HepG2 (cell line): ENCODE data around the gene PTCH1. TPM values are rescaled to one million over a fixed set of nuclear protein-coding genes. Genes with fewer than 3 reads are reported as not detected.
A peak's percentile ranks its signal among the peaks of the same experiment; 100 is the strongest.

Source experiments
- ATAC-seq: fragments of 200-7000 bp; cut with Tn5 transposase; 3 replicates; pipeline ENCODE4 v1.9.1; 2020; ENCODE audit warnings: mild to moderate bottlenecking, moderate library complexity
- BruUV-seq: library from RNA; stranded (reverse); fragments of 400-500 nt; replicated peaks from 2 replicates; lab custom pipeline; 2021; lab: Mats Ljungman, UMichigan
- CTCF ChIA-PET: fragments of 300-600 bp; formaldehyde crosslinking; extraction: SDS; loops from one replicate; lab custom pipeline; 2021; ENCODE audit warnings: low total read pairs, inconsistent platforms, low intra/inter-chr PET ratio; lab: Yijun Ruan, JAX
- POLR2A ChIA-PET: fragments of 350-600 bp; sonication (Branson Sonifier 250); formaldehyde crosslinking; loops from one replicate; lab custom pipeline; 2020; ENCODE audit warnings: antibody characterized with exemption, inconsistent platforms; lab: Yijun Ruan, JAX
- DNase-seq: peaks from one replicate; pipeline ENCODE4 v3.0.0-alpha.2; 2015; ENCODE audit warnings: low spot score
- FAIRE-seq: peaks from 3 replicates; lab custom pipeline; 2011; peaks lifted over from hg19 to GRCh38; lab: Jason Lieb, UNC
- H2AFZ ChIP-seq: one replicate; pipeline ENCODE4 v1.6.1; 2011; ENCODE audit warnings: low read length, inconsistent platforms
- H3K27ac ChIP-seq: fragments of 300-600 bp; 3 replicates; pipeline ENCODE4 v1.8.0; 2011; ENCODE audit warnings: mixed run types, mild to moderate bottlenecking, mixed read lengths, low read length, inconsistent platforms; ENCODE audit not compliant: insufficient read depth; ENCODE audit errors: extremely low read length
- H3K27me3 ChIP-seq, 2 experiments: fragments of 200-600 bp in 1 of 2; 2 replicates in 1 of 2; 3 replicates in 1 of 2; pipeline versions ENCODE4 v1.6.0 to v1.8.0; 2011; ENCODE audit warnings: low read length in 2 of 2, mild to moderate bottlenecking in 2 of 2, moderate library complexity in 2 of 2, inconsistent platforms in 1 of 2; ENCODE audit not compliant: insufficient read depth in 2 of 2, control insufficient read depth in 1 of 2
- H3K36me3 ChIP-seq, 2 experiments: fragments of 200-600 bp in 1 of 2; replicated peaks in 1 of 2; 2 replicates in 1 of 2; 3 replicates in 1 of 2; pipeline versions ENCODE4 v1.5.1 to v1.8.0; 2011; ENCODE audit warnings: low read length in 2 of 2, inconsistent platforms in 1 of 2; ENCODE audit not compliant: insufficient read depth in 2 of 2, control insufficient read depth in 1 of 2
- H3K4me1 ChIP-seq: 2 replicates; pipeline ENCODE4 v1.5.1; 2012; ENCODE audit warnings: low read length, inconsistent platforms; ENCODE audit not compliant: insufficient read depth
- H3K4me2 ChIP-seq: 2 replicates; pipeline ENCODE4 v1.6.0; 2011; ENCODE audit warnings: low read depth, low read length, inconsistent platforms
- H3K4me3 ChIP-seq, 3 experiments: fragments of 200-600 bp in 1 of 3; sonication (generic), shearing (Covaris generic) in 1 of 3; replicated peaks in 1 of 3; 2 replicates each; pipeline ENCODE4 v1.5.1; 2011 to 2016; ENCODE audit warnings: low read length in 3 of 3, inconsistent platforms in 2 of 3, low read depth in 2 of 3, mild to moderate bottlenecking in 2 of 3, control low read depth in 1 of 3, mixed read lengths in 1 of 3; ENCODE audit not compliant: insufficient read depth in 1 of 3
- H3K79me2 ChIP-seq: one replicate; pipeline ENCODE4 v1.6.1; 2011; ENCODE audit warnings: low read length, inconsistent platforms; ENCODE audit not compliant: insufficient read depth
- H3K9ac ChIP-seq: 2 replicates; pipeline ENCODE4 v1.6.0; 2011; ENCODE audit warnings: mild to moderate bottlenecking, low read depth, low read length, inconsistent platforms; ENCODE audit not compliant: insufficient read depth
- H3K9me3 ChIP-seq: 2 replicates; pipeline ENCODE4 v1.5.1; 2012; ENCODE audit warnings: mild to moderate bottlenecking, low read length
- H4K20me1 ChIP-seq: 2 replicates; pipeline ENCODE4 v1.6.0; 2011; ENCODE audit warnings: inconsistent platforms, mild to moderate bottlenecking, low read length, moderate library complexity; ENCODE audit not compliant: insufficient read depth
- ARID3A ChIP-seq: IDR thresholded peaks from 2 replicates; pipeline ENCODE4 v1.6.1; 2012; ENCODE audit warnings: low read depth, low read length, improper control_type of control experiment
- ASH2L ChIP-seq: fragments of 300-600, 200-600 bp; sonication (generic); IDR thresholded peaks from 2 replicates; pipeline ENCODE4 v1.7.0; 2017; ENCODE audit warnings: low read depth, mild to moderate bottlenecking, moderate library complexity, mixed read lengths, low read length; ENCODE audit not compliant: insufficient read length
- CREB1 ChIP-seq, 2 experiments: fragments of 450-650 bp in 1 of 2; IDR thresholded peaks; 2 replicates each; pipeline ENCODE4 v1.6.1; 2016 to 2017; ENCODE audit warnings: control low read depth in 1 of 2, mild to moderate bottlenecking in 1 of 2, missing compliant biosample characterization in 1 of 2, missing genetic modification characterization in 1 of 2
- ETV6 ChIP-seq: sonication (generic); formaldehyde crosslinking; conservative IDR thresholded peaks from 2 replicates; pipeline ENCODE4 v1.4.0; 2020; ENCODE audit warnings: missing genetic modification reagents
- FOSL1 ChIP-seq: sonication (generic); formaldehyde crosslinking; IDR thresholded peaks from 2 replicates; pipeline ENCODE4 v1.9.0; 2021; ENCODE audit warnings: missing genetic modification reagents, borderline replicate concordance
- GATAD2A ChIP-seq: IDR thresholded peaks from 2 replicates; pipeline ENCODE4 v1.6.1; 2016
- GRHL1 ChIP-seq: sonication (generic); formaldehyde crosslinking; conservative IDR thresholded peaks from 2 replicates; pipeline ENCODE4 v1.8.0; 2022; ENCODE audit warnings: missing genetic modification reagents
- JUND ChIP-seq: sonication (generic); formaldehyde crosslinking; IDR thresholded peaks from 2 replicates; pipeline ENCODE4 v1.8.0; 2022; ENCODE audit warnings: mild to moderate bottlenecking, missing genetic modification reagents
- PRDM10 ChIP-seq: sonication (generic); formaldehyde crosslinking; IDR thresholded peaks from 2 replicates; pipeline ENCODE4 v1.4.0; 2020; ENCODE audit warnings: low read depth, missing genetic modification reagents
- ZBTB33 ChIP-seq: sonication (generic); formaldehyde crosslinking; IDR thresholded peaks from 2 replicates; pipeline ENCODE4 v1.4.0; 2020; ENCODE audit warnings: missing genetic modification reagents
- ZNF205 ChIP-seq: IDR thresholded peaks from 2 replicates; pipeline ENCODE4 v1.6.1; 2018; ENCODE audit warnings: missing biosample characterization, missing genetic modification reagents
- WGBS: methylation state at CpG from one replicate; pipeline ENCODE4 v1.1.6; 2017; ENCODE audit warnings: low lambda C conversion rate; 5-methylcytosine and 5-hydroxymethylcytosine counted together
- in situ Hi-C: cut with HindIII; loops from 2 replicates; pipeline ENCODE4 v1.10.0; 2017; ENCODE audit warnings: low pct_unique_long_range_greater_than_20kb; ENCODE audit not compliant: extremely low pct_ligation_motif_present
- intact Hi-C: fragments of 100-400 bp; cut with micrococcal nuclease; formaldehyde crosslinking; loops from one replicate; pipeline ENCODE4 v1.10.0; 2022; ENCODE audit not compliant: unreplicated experiment
- polyA plus RNA-seq, 8 experiments: library from polyadenylated mRNA; depleted of rRNA in 3 of 8; stranded (reverse) in 7 of 8; unstranded in 1 of 8; fragments of >200 nt; fragmentation: Illumina TruSeq in 4 of 8; extraction: Trizol in 4 of 8; gene quantifications; 2 replicates each; pipeline versions ENCODE4 v1.2.1 to v1.2.3, GENCODE V29; 2011 to 2016; ENCODE audit warnings: low read depth in 4 of 8, missing spikeins in 1 of 8, mixed read lengths in 1 of 8; ENCODE audit not compliant: insufficient read depth in 1 of 8
- total RNA-seq, 5 experiments: library from RNA; depleted of rRNA; stranded (reverse); fragments of >200 nt; fragmentation: Illumina TruSeq; extraction: Trizol; gene quantifications; 2 replicates each; pipeline ENCODE4 v1.2.3, GENCODE V29; 2016; ENCODE audit warnings: low read depth in 1 of 5

PTCH1 gene
- total and polyA plus RNA-seq, 2 of the 13 experiments (the other 11 are each of a cell fraction or from before 2014, with no cell fraction given), result 2.8 to 3.9 TPM

GRCh38 chr9:95504053-95504963 is 12.5 kb downstream of the PTCH1 start:
- Histone ChIP-seq H3K4me2 (peak overlapping the region; percentile 83), H2AFZ (no peak overlapping the region), H3K9me3 (no peaks in the 10 kb centered on the region), H3K27ac (peak overlapping the region; percentile 39), H4K20me1 (peaks cover 17% of the 10 kb centered on the region; the same call in 1 of the 2 replicates), H3K4me1 (peaks cover 39% of the 10 kb centered on the region), H3K36me3 (peaks cover 0 to 1% of the 10 kb centered on the region in 2 experiments; a peak in 2 of 5 replicates), H3K27me3 (no peaks in the 10 kb centered on the region; a peak in 1 of 5 replicates), H3K9ac (0 out of 2 replicates have a peak overlapping the region, but pooled peaks have one; percentile 4), H3K79me2 (peaks cover 33% of the 10 kb centered on the region), H3K4me3 (peak overlapping the region; percentile 24 to 93 (median 80); a peak in 4 of 6 replicates)
- BruUV-seq, result no TSS peak
- in situ Hi-C loops, result no loop called here
- ATAC-seq (peak; percentile 39), FAIRE-seq (peak; percentile 34), DNase-seq (peak; percentile 88)
- ChIA-PET POLR2A (interaction anchor here (0.6 to 1.3 kb wide), 3 partner anchors 370 to 882 kb away, joined by 3 to 4 read pairs (median 3); no protein-coding TSS in a partner anchor), CTCF (no interaction called here)
- intact Hi-C loops, result loop anchor here (2.0 kb wide), 1 partner anchor 72 kb away; no protein-coding TSS in a partner anchor
- 28% methylated on average over 15 of the region's 15 CpGs for WGBS
- TF ChIP-seq ZBTB33 (CRISPR knock-in tag) (0 out of 2 replicates have a peak, but pooled peaks have one; percentile 21), GRHL1 (CRISPR knock-in tag) (no peak), CREB1 (IDR thresholded peaks at IDR 0.05) (peak; percentile 25; the same call in 1 of the 2 replicates), CREB1 (CRISPR knock-in tag; IDR thresholded peaks at IDR 0.05) (no peak), GATAD2A (CRISPR knock-in tag) (peak; percentile 86), ARID3A (peak; percentile 93), ZNF205 (CRISPR knock-in tag) (peak; percentile 67; the same call in 1 of the 2 replicates), JUND (CRISPR knock-in tag) (peak; percentile 84), FOSL1 (CRISPR knock-in tag) (peak; percentile 91), ETV6 (CRISPR knock-in tag) (0 out of 2 replicates have a peak, but pooled peaks have one; percentile 26), ASH2L (peak; percentile 62), PRDM10 (CRISPR knock-in tag) (peak; percentile 93)
